GM08714 (cell line): ENCODE results near the gene CERT1.
"Not testable (repeated sequence)": the region's sequence is repeated elsewhere in the genome, so short reads cannot be mapped to it uniquely, and the experiment has no call there.

Source experiments
- H3K4me3 ChIP-seq: fragments of 200-500 bp; sonication (Bioruptor generic); 2 replicates; pipeline ENCODE4 v1.5.1; 2014; ENCODE audit warnings: mild to moderate bottlenecking, low read length, inconsistent platforms
- ZNF274 ChIP-seq: IDR thresholded peaks from 2 replicates; pipeline ENCODE4 v1.6.1; 2012; ENCODE audit warnings: mild to moderate bottlenecking, low read depth, low read length

Gene CERT1

GRCh38 chr5:75348241-75348640 lies 163.2 kb downstream of the CERT1 start:
- no peak overlapping the region for H3K4me3 ChIP-seq
- no peak for TF ChIP-seq ZNF274

GRCh38 chr5:75342836-75343235 lies 168.6 kb downstream of the CERT1 start:
- TF ChIP-seq ZNF274, result no peak
- H3K4me3 ChIP-seq, result no peak overlapping the region

GRCh38 chr5:75341934-75342333 lies 169.5 kb downstream of the CERT1 start:
- H3K4me3 ChIP-seq, result no peak overlapping the region
- TF ChIP-seq ZNF274, result no peak

GRCh38 chr5:75340714-75341478 lies 170.5 kb downstream of the CERT1 start:
- TF ChIP-seq ZNF274, result no peak
- no peak overlapping the region for H3K4me3 ChIP-seq

- peak overlapping the region; percentile 79; the same call in 1 of the 2 replicates for H3K4me3 ChIP-seq
These were observed 173.0 kb downstream of the CERT1 start for GRCh38 chr5:75338408-75338807.

GRCh38 chr5:75337366-75338021 lies 173.9 kb downstream of the CERT1 start:
- no peak for TF ChIP-seq ZNF274
- H3K4me3 ChIP-seq, result peak overlapping the region; percentile 79

More at GRCh38 chr5:75338408-75338807, 173.0 kb downstream of the CERT1 start:
- TF ChIP-seq ZNF274, result no peak

- TF ChIP-seq ZNF274, result no peak
- H3K4me3 ChIP-seq, result peak within 1 kb of the TSS; percentile 79
These were observed 174.7 kb downstream of the CERT1 start, which contains the start of gene HMGCR for GRCh38 chr5:75336615-75337336. TSS of gene HMGCR (plus strand) at chr5:75337220. CDS start at chr5:75342606, 5,386 bp downstream.

GRCh38 chr5:75335952-75336614 lies 175.3 kb downstream of the CERT1 start:
- TF ChIP-seq ZNF274, result no peak

GRCh38 chr5:75335486-75335885 lies 175.9 kb downstream of the CERT1 start:
- H3K4me3 ChIP-seq, result no peak overlapping the region
- TF ChIP-seq ZNF274, result no peak

More at GRCh38 chr5:75335952-75336614, 175.3 kb downstream of the CERT1 start:
- H3K4me3 ChIP-seq, result peak overlapping the region; percentile 63

- not testable (repeated sequence) for H3K4me3 ChIP-seq
These were observed 177.0 kb downstream of the CERT1 start for GRCh38 chr5:75334413-75334812.

- not testable (repeated sequence) for H3K4me3 ChIP-seq
These were observed 177.7 kb downstream of the CERT1 start for GRCh38 chr5:75333759-75334158.

GRCh38 chr5:75331095-75332090 lies 180.0 kb downstream of the CERT1 start:
- H3K4me3 ChIP-seq, result no peak overlapping the region
- TF ChIP-seq ZNF274, result no peak

- no peak for TF ChIP-seq ZNF274
- no peak overlapping the region for H3K4me3 ChIP-seq
These were observed 181.0 kb downstream of the CERT1 start for GRCh38 chr5:75330404-75330803.
